RWPE2 (cell line): ENCODE data around the gene HERPUD1.
A peak's percentile ranks its signal among the peaks of the same experiment; 100 is the strongest.
"Not testable (repeated sequence)": the region's sequence is repeated elsewhere in the genome, so short reads cannot be mapped to it uniquely, and the experiment has no call there.

Source experiments
- ATAC-seq: fragments of 200-7000 bp; cut with Tn5 transposase; 3 replicates; pipeline ENCODE4 v1.9.1; 2021; ENCODE audit warnings: low read depth
- DNase-seq: peaks from one replicate; pipeline ENCODE4 v3.0.0-alpha.2; 2020; ENCODE audit warnings: low spot score
- H3K27ac ChIP-seq: fragments of 450-650 bp; 2 replicates; pipeline ENCODE4 v1.5.1; 2017; ENCODE audit warnings: mild to moderate bottlenecking; ENCODE audit not compliant: poor library complexity, severe bottlenecking
- H3K27me3 ChIP-seq: fragments of 250-450 bp; sonication (Bioruptor Pico); 2 replicates; pipeline ENCODE4 v1.5.1; 2021; ENCODE audit warnings: mild to moderate bottlenecking, moderate library complexity; ENCODE audit not compliant: insufficient read depth, poor library complexity, severe bottlenecking
- H3K36me3 ChIP-seq: fragments of 250-450 bp; sonication (Bioruptor Pico); 2 replicates; pipeline ENCODE4 v1.5.1; 2020; ENCODE audit warnings: low read depth, mild to moderate bottlenecking, moderate library complexity
- H3K4me1 ChIP-seq: fragments of 250-450 bp; sonication (Bioruptor Pico); 2 replicates; pipeline ENCODE4 v1.5.1; 2021; ENCODE audit warnings: mild to moderate bottlenecking, moderate library complexity; ENCODE audit not compliant: insufficient read depth, poor library complexity, severe bottlenecking
- H3K4me3 ChIP-seq: fragments of 250-450 bp; sonication (Bioruptor Pico); 2 replicates; pipeline ENCODE4 v1.5.1; 2021; ENCODE audit warnings: mild to moderate bottlenecking, moderate library complexity; ENCODE audit not compliant: severe bottlenecking
- H3K9me3 ChIP-seq: fragments of 250-450 bp; sonication (Bioruptor Pico); 2 replicates; pipeline ENCODE4 v1.5.1; 2021; ENCODE audit warnings: mild to moderate bottlenecking, moderate library complexity; ENCODE audit not compliant: severe bottlenecking
- CTCF ChIP-seq: fragments of 450-650 bp; IDR thresholded peaks from one replicate; pipeline ENCODE4 v1.5.1; 2017; ENCODE audit warnings: mild to moderate bottlenecking, moderate library complexity; ENCODE audit not compliant: poor library complexity, severe bottlenecking

Gene HERPUD1

GRCh38 chr16:56970934-56971767 lies 39.2 kb downstream of the HERPUD1 start:
- H3K27me3 ChIP-seq, result no peaks in the 10 kb centered on the region
- DNase-seq (no peak), ATAC-seq (peak; percentile 44; the same call in 1 of the 3 replicates)
- H3K4me3 ChIP-seq, result no peak overlapping the region
- no peaks in the 10 kb centered on the region for H3K9me3 ChIP-seq
- no peak overlapping the region for H3K27ac ChIP-seq
- H3K36me3 ChIP-seq, result no peaks in the 10 kb centered on the region
- no peaks in the 10 kb centered on the region for H3K4me1 ChIP-seq
- TF ChIP-seq CTCF, result no peak

- ATAC-seq, result no peak
Observed at GRCh38 chr16:56971768-56972043, 39.8 kb downstream of the HERPUD1 start.

GRCh38 chr16:56972403-56973293 lies 40.7 kb downstream of the HERPUD1 start:
- no peak for TF ChIP-seq CTCF
- Histone ChIP-seq H3K27me3 (no peaks in the 10 kb centered on the region), H3K36me3 (no peaks in the 10 kb centered on the region), H3K27ac (no peak overlapping the region), H3K4me3 (no peak overlapping the region), H3K4me1 (no peaks in the 10 kb centered on the region), H3K9me3 (no peaks in the 10 kb centered on the region)
- DNase-seq (no peak), ATAC-seq (no peak)

More at GRCh38 chr16:56971768-56972043, 39.8 kb downstream of the HERPUD1 start:
- Histone ChIP-seq H3K4me3 (no peak overlapping the region), H3K27me3 (no peaks in the 10 kb centered on the region), H3K36me3 (no peaks in the 10 kb centered on the region), H3K4me1 (no peaks in the 10 kb centered on the region), H3K9me3 (no peaks in the 10 kb centered on the region), H3K27ac (no peak overlapping the region)
- no peak for TF ChIP-seq CTCF
- no peak for DNase-seq

GRCh38 chr16:56973294-56973689 lies 41.4 kb downstream of the HERPUD1 start:
- Histone ChIP-seq H3K4me3 (no peak overlapping the region), H3K4me1 (no peaks in the 10 kb centered on the region), H3K27ac (no peak overlapping the region), H3K9me3 (no peaks in the 10 kb centered on the region), H3K36me3 (no peaks in the 10 kb centered on the region), H3K27me3 (no peaks in the 10 kb centered on the region)
- no peak for TF ChIP-seq CTCF
- DNase-seq (no peak), ATAC-seq (no peak)

GRCh38 chr16:56973899-56974298 lies 42.0 kb downstream of the HERPUD1 start:
- H3K27me3 ChIP-seq, H3K4me1 ChIP-seq, H3K4me3 ChIP-seq, H3K27ac ChIP-seq, ATAC-seq, H3K9me3 ChIP-seq, DNase-seq, H3K36me3 ChIP-seq: not testable (repeated sequence)
